Psoas muscle (tissue), 8 donors: ENCODE data around the gene PIGH. TPM values are rescaled to one million over a fixed set of nuclear protein-coding genes. Genes with fewer than 3 reads are reported as not detected.

Experiments used
- ATAC-seq, 4 donors: fragments of 200-7000 bp; cut with Tn5 transposase; one replicate each; pipeline ENCODE4 v1.9.1; 2020; ENCODE audit warnings: moderate library complexity in 3 of 4, mild to moderate bottlenecking in 2 of 4
- DNase-seq, 2 donors: peaks; one replicate each; pipeline ENCODE4 v3.0.0-alpha.2; 2020
- H3K27ac ChIP-seq: fragments of 200-600 bp; one replicate; pipeline ENCODE4 v1.8.0; 2022
- H3K27me3 ChIP-seq, 3 donors: fragments of 200-600 bp in 1 of 3; one replicate each; pipeline versions ENCODE4 v1.6.1 to v1.8.0; 2013 to 2022; ENCODE audit warnings: low read length in 2 of 3, mild to moderate bottlenecking in 2 of 3, moderate library complexity in 1 of 3; ENCODE audit not compliant: insufficient read depth in 3 of 3
- H3K36me3 ChIP-seq, 2 donors: fragments of 200-600 bp in 1 of 2; one replicate each; pipeline versions ENCODE4 v1.6.1 to v1.8.0; 2013 to 2022; ENCODE audit warnings: low read depth in 1 of 2, mild to moderate bottlenecking in 1 of 2, moderate library complexity in 1 of 2; ENCODE audit not compliant: insufficient read depth in 1 of 2
- H3K4me1 ChIP-seq: fragments of 200-600 bp; one replicate; pipeline ENCODE4 v1.8.0; 2022
- H3K4me3 ChIP-seq: fragments of 200-600 bp; one replicate; pipeline ENCODE4 v1.8.0; 2022; ENCODE audit warnings: mild to moderate bottlenecking
- H3K9me3 ChIP-seq: fragments of 200-600 bp; one replicate; pipeline ENCODE4 v1.8.0; 2022
- CTCF ChIP-seq: fragments of 200-600 bp; IDR thresholded peaks from one replicate; pipeline ENCODE4 v1.8.0; 2022; ENCODE audit warnings: antibody characterized with exemption
- WGBS, 3 donors: extraction: QIAGEN DNeasy Blood & Tissue Kit; methylation state at CpG; one replicate each; pipeline versions ENCODE4 v1.1.6 to v1.1.7; 2013; 5-methylcytosine and 5-hydroxymethylcytosine counted together
- intact Hi-C, 2 donors: fragments of 100-400 bp; cut with DNase I; formaldehyde crosslinking; loops; one replicate each; pipeline versions ENCODE4 v1.11.0 to v1.14.2; 2022
- polyA plus RNA-seq, 3 donors: library from polyadenylated mRNA; stranded (reverse); fragments of 200-250 nt; gene quantifications; one replicate each; pipeline ENCODE4 v1.2.3, GENCODE V29; 2013
- total RNA-seq, 4 donors: library from RNA; stranded (reverse); fragmentation: NEBNext Ultra II Directional in 2 of 4; extraction: Animal tissue kit (Norgen Biotek cat#: 25700) in 2 of 4; gene quantifications; one replicate each; pipeline versions ENCODE4 v1.2.1 to v1.2.4, GENCODE V29; 2021 to 2023
- donor health status: healthy with polysubstance abuse.
- donor health status: DM: no; HTN: no; CAD: no; lungs with moderate emphysema.
- donor health status: Bipolar disorder and iron deficiency.
- donor health status: healthy.
- donor health status: DM: yes; HTN: yes; CAD: no.
- donor health status: DM: no; HTN: no; CAD: no.
- donor health status: DM: no; HTN: no; CAD: no.
- donor health status: DM: yes; HTN: yes; CAD: no.

The PIGH gene
- total and polyA plus RNA-seq, 7 donors, result 12.3 to 50.6 (median 25.2) TPM

GRCh38 chr14:67557118-67557517, 43.0 kb downstream of the PIGH start:
- no peak for TF ChIP-seq CTCF
- 77 to 88% (median 82%) methylated on average over 7 of the region's 7 CpGs for WGBS, 3 donors
- ATAC-seq (peak in 2 of 4 donors; percentile 49), DNase-seq (peak in 1 of 2 donors; percentile 22)
- no peak overlapping the region for H3K4me3 ChIP-seq
- no peaks in the 10 kb centered on the region for H3K36me3 ChIP-seq
- H3K4me1 ChIP-seq, result peaks cover 16% of the 10 kb centered on the region
- no peak overlapping the region for H3K27ac ChIP-seq
- no peaks in the 10 kb centered on the region for H3K9me3 ChIP-seq
- intact Hi-C loops, result no loop called here
- H3K27me3 ChIP-seq, result no peaks in the 10 kb centered on the region

GRCh38 chr14:67556671-67557070, 43.4 kb downstream of the PIGH start:
- H3K9me3 ChIP-seq, result no peaks in the 10 kb centered on the region
- no peak overlapping the region for H3K27ac ChIP-seq
- 30 to 39% (median 38%) methylated on average over 2 of the region's 2 CpGs for WGBS, 3 donors
- DNase-seq, result no peak
- no peak for ATAC-seq
- intact Hi-C loops, result no loop called here
- H3K4me1 ChIP-seq, result peaks cover 18% of the 10 kb centered on the region
- H3K36me3 ChIP-seq, result no peaks in the 10 kb centered on the region
- no peaks in the 10 kb centered on the region for H3K27me3 ChIP-seq
- no peak for TF ChIP-seq CTCF
- no peak overlapping the region for H3K4me3 ChIP-seq

GRCh38 chr14:67555518-67556090, 44.5 kb downstream of the PIGH start:
- TF ChIP-seq CTCF, result no peak

GRCh38 chr14:67554341-67554740, 45.7 kb downstream of the PIGH start:
- Histone ChIP-seq H3K9me3 (no peaks in the 10 kb centered on the region), H3K4me3 (no peak overlapping the region), H3K27ac (no peak overlapping the region), H3K36me3 (no peaks in the 10 kb centered on the region), H3K27me3 (no peaks in the 10 kb centered on the region), H3K4me1 (peaks cover 21% of the 10 kb centered on the region)
- intact Hi-C loops, result no loop called here
- WGBS, 3 donors, result 88 to 97% (median 94%) methylated on average over 7 of the region's 7 CpGs
- no peak for ATAC-seq
- no peak for DNase-seq
- no peak for TF ChIP-seq CTCF

More at GRCh38 chr14:67555518-67556090, 44.5 kb downstream of the PIGH start:
- DNase-seq (no peak), ATAC-seq (no peak)
- no peak overlapping the region for H3K4me3 ChIP-seq
- H3K27ac ChIP-seq, result no peak overlapping the region
- 83 to 87% (median 87%) methylated on average over 11 of the region's 11 CpGs for WGBS, 3 donors
- no peaks in the 10 kb centered on the region for H3K36me3 ChIP-seq
- no peaks in the 10 kb centered on the region for H3K9me3 ChIP-seq
- intact Hi-C loops, result no loop called here
- H3K27me3 ChIP-seq, result no peaks in the 10 kb centered on the region
- H3K4me1 ChIP-seq, result peaks cover 21% of the 10 kb centered on the region

GRCh38 chr14:67553547-67553946, 46.5 kb downstream of the PIGH start:
- no peak for TF ChIP-seq CTCF
- intact Hi-C loops, result no loop called here
- Histone ChIP-seq H3K36me3 (no peaks in the 10 kb centered on the region), H3K4me3 (no peak overlapping the region), H3K9me3 (no peaks in the 10 kb centered on the region), H3K27me3 (no peaks in the 10 kb centered on the region), H3K27ac (no peak overlapping the region), H3K4me1 (peaks cover 21% of the 10 kb centered on the region)
- no peak for DNase-seq
- ATAC-seq, result no peak
- WGBS, 3 donors, result 52 to 59% (median 52%) methylated on average over 3 of the region's 3 CpGs
